ENCODE results near the gene NDUFS6. TPM values are rescaled to one million over a fixed set of nuclear protein-coding genes. Genes with fewer than 3 reads are reported as not detected.

NDUFS6 gene
- total and polyA plus RNA-seq, 2 of the 4 experiments (the other 2 are of a cell fraction) = 10.4 to 69.0 TPM

DNA sequence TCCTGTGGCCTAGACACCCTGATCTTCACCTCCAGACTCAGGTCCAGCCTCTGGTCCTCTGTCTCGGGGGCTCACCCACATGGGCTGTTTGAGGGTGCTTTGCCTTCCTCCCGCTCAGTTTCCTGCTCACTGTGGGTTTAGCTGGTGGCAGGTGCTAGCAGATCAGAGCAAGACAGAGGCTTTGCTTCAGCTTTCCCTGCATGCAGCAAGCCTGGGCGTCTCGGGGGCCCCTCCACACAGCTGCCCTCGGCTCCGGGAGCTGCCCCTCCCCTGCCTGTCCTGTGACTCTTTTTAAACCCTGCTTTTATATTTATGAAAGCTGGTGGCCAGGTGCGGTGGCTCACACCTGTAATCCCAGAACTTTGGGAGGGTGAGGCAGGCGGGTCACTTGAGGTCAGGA, 16.1 kb upstream of the NDUFS6 start:
- Histone ChIP-seq H2AK9ac (replicated peaks; ENCODE audit: low read depth, low read length, poor library complexity) (no peak overlapping the region), H3K27me3 (ENCODE audit: control insufficient read depth, insufficient read depth, low read length) (no peaks in the 10 kb centered on the region; the same call in 1 of the 2 replicates), H3K4ac (ENCODE audit: low read depth, low read length) (no peak overlapping the region), H3K9me1 (ENCODE audit: insufficient read depth, low read length) (peaks cover 2% of the 10 kb centered on the region; the same call in 1 of the 2 replicates), H3K9ac (ENCODE audit: low read depth, low read length) (no peak overlapping the region), H3K23ac (ENCODE audit: low read depth, low read length) (no peak overlapping the region), H3K4me1 (ENCODE audit: control insufficient read depth, insufficient read depth, low read length) (peaks cover 2% of the 10 kb centered on the region; the same call in 1 of the 2 replicates), H3K18ac (ENCODE audit: low read depth, low read length) (no peak overlapping the region), H2BK120ac (ENCODE audit: low read depth, low read length) (no peak overlapping the region), H3K14ac (replicated peaks; ENCODE audit: low read depth, low read length) (no peak overlapping the region), H3K79me1 (ENCODE audit: low read depth in 1 of 2, low read length in 2 of 2) (no peaks in the 10 kb centered on the region), H3K9me3 (ENCODE audit: control insufficient read depth, insufficient read depth, low read length) (no peaks in the 10 kb centered on the region), H4K20me1 (ENCODE audit: insufficient read depth, low read length) (no peaks in the 10 kb centered on the region), H2BK15ac (ENCODE audit: low read depth, low read length) (no peak overlapping the region), H3K56ac (ENCODE audit: extremely low read depth, insufficient read depth, low read length) (no peak overlapping the region), H3K4me3 (ENCODE audit: insufficient read depth, low read depth, low read length) (no peak overlapping the region), H3K4me2 (ENCODE audit: low read depth, low read length) (no peak overlapping the region), H3K27ac (ENCODE audit: insufficient read depth, low read length) (no peak overlapping the region), H4K8ac (ENCODE audit: low read depth in 2 of 2, low read length in 2 of 2) (no peak overlapping the region), H3K36me3 (ENCODE audit: control insufficient read depth, insufficient read depth, low read length) (no peaks in the 10 kb centered on the region), H2AK5ac (ENCODE audit: low read depth, low read length) (0 out of 2 replicates have a peak overlapping the region, but pooled peaks have one; percentile 21), H2AFZ (replicated peaks; ENCODE audit: low read length, poor library complexity) (peak overlapping the region; percentile 17), H4K5ac (ENCODE audit: low read depth, low read length) (no peak overlapping the region), H4K91ac (ENCODE audit: insufficient read depth, low read depth, low read length) (no peak overlapping the region), H2BK5ac (ENCODE audit: low read depth, low read length, poor library complexity, severe bottlenecking) (no peak overlapping the region), H2BK20ac (ENCODE audit: low read depth, low read length) (no peak overlapping the region)
- in situ Hi-C loops (cut with MboI; ENCODE audit: low sequenced_read_pairs) = loop anchor here (25.0 kb wide), 1 partner anchor 823 kb away; no protein-coding TSS in a partner anchor
- TF ChIP-seq, protein P1, sequence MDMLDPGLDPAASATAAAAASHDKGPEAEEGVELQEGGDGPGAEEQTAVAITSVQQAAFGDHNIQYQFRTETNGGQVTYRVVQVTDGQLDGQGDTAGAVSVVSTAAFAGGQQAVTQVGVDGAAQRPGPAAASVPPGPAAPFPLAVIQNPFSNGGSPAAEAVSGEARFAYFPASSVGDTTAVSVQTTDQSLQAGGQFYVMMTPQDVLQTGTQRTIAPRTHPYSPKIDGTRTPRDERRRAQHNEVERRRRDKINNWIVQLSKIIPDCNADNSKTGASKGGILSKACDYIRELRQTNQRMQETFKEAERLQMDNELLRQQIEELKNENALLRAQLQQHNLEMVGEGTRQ (IDR thresholded peaks at IDR 0.05; ENCODE audit: low read depth, low read length) = no peak
- TF ChIP-seq RCOR1 (IDR thresholded peaks at IDR 0.05; ENCODE audit: insufficient replicate concordance, low read length) (no peak), CHD1 (IDR thresholded peaks at IDR 0.05; ENCODE audit: low read depth, low read length) (no peak), CEBPB (IDR thresholded peaks at IDR 0.05; ENCODE audit: low read depth, low read length) (no peak), SMC3 (IDR thresholded peaks at IDR 0.05; ENCODE audit: low read depth, low read length) (no peak), MXI1 (IDR thresholded peaks at IDR 0.05; ENCODE audit: borderline replicate concordance, low read depth, low read length) (no peak), MAZ (IDR thresholded peaks at IDR 0.05; ENCODE audit: borderline replicate concordance, low read depth, low read length) (no peak), BHLHE40 (IDR thresholded peaks at IDR 0.05; ENCODE audit: low read depth, low read length) (no peak), RAD21 (IDR thresholded peaks at IDR 0.05; ENCODE audit: low read length) (no peak), MAFK (IDR thresholded peaks at IDR 0.05; ENCODE audit: low read depth, low read length) (no peak), NFE2L2 (IDR thresholded peaks at IDR 0.05; ENCODE audit: low read depth, low read length) (no peak), FOS (IDR thresholded peaks at IDR 0.05; ENCODE audit: low read depth, low read length) (no peak)
- TF ChIP-seq, protein P2, sequence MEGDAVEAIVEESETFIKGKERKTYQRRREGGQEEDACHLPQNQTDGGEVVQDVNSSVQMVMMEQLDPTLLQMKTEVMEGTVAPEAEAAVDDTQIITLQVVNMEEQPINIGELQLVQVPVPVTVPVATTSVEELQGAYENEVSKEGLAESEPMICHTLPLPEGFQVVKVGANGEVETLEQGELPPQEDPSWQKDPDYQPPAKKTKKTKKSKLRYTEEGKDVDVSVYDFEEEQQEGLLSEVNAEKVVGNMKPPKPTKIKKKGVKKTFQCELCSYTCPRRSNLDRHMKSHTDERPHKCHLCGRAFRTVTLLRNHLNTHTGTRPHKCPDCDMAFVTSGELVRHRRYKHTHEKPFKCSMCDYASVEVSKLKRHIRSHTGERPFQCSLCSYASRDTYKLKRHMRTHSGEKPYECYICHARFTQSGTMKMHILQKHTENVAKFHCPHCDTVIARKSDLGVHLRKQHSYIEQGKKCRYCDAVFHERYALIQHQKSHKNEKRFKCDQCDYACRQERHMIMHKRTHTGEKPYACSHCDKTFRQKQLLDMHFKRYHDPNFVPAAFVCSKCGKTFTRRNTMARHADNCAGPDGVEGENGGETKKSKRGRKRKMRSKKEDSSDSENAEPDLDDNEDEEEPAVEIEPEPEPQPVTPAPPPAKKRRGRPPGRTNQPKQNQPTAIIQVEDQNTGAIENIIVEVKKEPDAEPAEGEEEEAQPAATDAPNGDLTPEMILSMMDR (conservative IDR thresholded peaks at IDR 0.05; ENCODE audit: low read depth, low read length) = no peak
- ChIA-PET CTCF (interaction anchor here (1.3 kb wide), 1 partner anchor 12 kb away, joined by 3 read pairs; no protein-coding TSS in a partner anchor), POLR2A (ENCODE audit: unreplicated experiment) (no interaction called here)
- 100% methylated on average over 1 of the region's 8 CpGs; no CpG with 5 or more reads in 1 of the 2 experiments for WGBS, 2 experiments (ENCODE audit: extremely low coverage in 2 of 2, insufficient read length in 1 of 2)
- no peak for DNase-seq
- no TSS peak for BruUV-seq (replicated peaks)
- ATAC-seq (ENCODE audit: low read depth) = no peak
- dilution Hi-C loops (cut with HindIII; ENCODE audit: low sequenced_read_pairs, unreplicated experiment) = no loop called here
- intact Hi-C loops (cut with micrococcal nuclease) = no loop called here

Measured in IMR-90 (cell line).